AML-193 (cell line): ENCODE measurements around the gene KLHL36.
A peak's percentile ranks its signal among the peaks of the same experiment; 100 is the strongest.

Source experiments
- DNase-seq, 2 experiments: peaks; one replicate each; lab custom pipeline; 2025; lab: John Stamatoyannopoulos, UW

KLHL36 gene

GRCh38 chr16:84699147-84699711 lies 50.9 kb downstream of the KLHL36 start:
- no peak for DNase-seq

GRCh38 chr16:84699712-84700445 lies 51.6 kb downstream of the KLHL36 start, which contains the start of gene USP10:
Gene USP10, plus strand, starts transcription at chr16:84700000. Its CDS starts 91 bp downstream, at chr16:84700091.
- DNase-seq = peak; percentile 51 to 60

GRCh38 chr16:84700446-84701300 lies 52.4 kb downstream of the KLHL36 start:
- no peak for DNase-seq

- no peak for DNase-seq
Observed at GRCh38 chr16:84703681-84704080, 55.4 kb downstream of the KLHL36 start.

GRCh38 chr16:84704253-84704652 lies 55.9 kb downstream of the KLHL36 start:
- no peak for DNase-seq

- peak in 1 of 2 experiments; percentile 21 for DNase-seq
Observed at GRCh38 chr16:84706856-84707255, 58.5 kb downstream of the KLHL36 start.

- no peak for DNase-seq
Observed at GRCh38 chr16:84709609-84710008, 61.3 kb downstream of the KLHL36 start.

GRCh38 chr16:84710686-84711085 lies 62.4 kb downstream of the KLHL36 start:
- DNase-seq = no peak
